Activated T-helper 1 cell treated with Interleukin-2 at 50 U/mL for 16 hours (primary cell): ENCODE results near the gene TMTC4.
"Not testable (repeated sequence)": the region's sequence is repeated elsewhere in the genome, so short reads cannot be mapped to it uniquely, and the experiment has no call there.

Source experiments
- DNase-seq: peaks from one replicate; pipeline ENCODE4 v3.0.0-alpha.2; 2020; ENCODE audit warnings: low read depth

Gene TMTC4

DNA sequence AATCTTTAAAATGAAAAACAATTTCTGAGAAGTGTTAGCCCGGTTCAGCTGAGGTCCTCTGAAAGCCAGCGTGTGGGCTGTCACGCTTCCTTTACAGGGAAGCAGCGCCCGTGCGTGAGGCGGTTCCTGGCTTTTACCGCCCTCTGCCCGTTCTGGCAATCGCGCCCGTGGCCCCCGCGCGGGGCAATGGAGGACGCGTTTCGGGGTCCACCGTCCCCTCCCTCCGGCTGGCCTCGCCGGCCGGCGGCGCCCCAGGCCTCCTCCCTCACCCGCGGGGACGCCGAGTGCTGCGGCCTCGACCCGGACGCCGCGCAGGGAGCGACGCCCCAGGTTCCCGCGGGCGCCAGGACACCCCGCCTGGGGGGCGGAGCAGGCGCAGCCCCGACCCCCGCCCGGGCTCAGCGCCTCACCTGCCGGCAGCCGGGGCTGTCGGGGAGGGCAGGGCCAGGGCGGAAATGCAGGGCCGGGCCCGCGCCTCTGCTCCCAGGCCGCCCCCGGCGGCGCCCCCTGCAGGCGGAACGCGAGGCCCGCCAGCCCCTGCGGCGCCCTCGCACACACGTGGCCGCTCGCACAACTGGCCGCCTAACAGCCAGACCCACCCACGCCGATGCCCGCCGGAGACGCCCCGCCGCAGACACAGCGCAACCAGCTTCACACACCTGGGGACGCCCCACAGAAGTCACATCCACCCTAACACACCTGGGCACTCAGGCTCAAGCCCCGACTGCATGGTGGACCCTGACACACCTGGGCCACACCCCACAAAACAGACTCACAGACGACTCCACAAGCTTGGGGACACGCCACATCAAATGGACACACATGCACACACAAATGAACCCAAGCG, 86.0 kb downstream of the TMTC4 start, which contains the start of gene GGACT:
Gene GGACT (minus strand): TSS at position 459 of the 847 bp plus-strand sequence. CDS start 56,198 bp downstream, outside the sequence.
- peak; percentile 85 for DNase-seq

DNA sequence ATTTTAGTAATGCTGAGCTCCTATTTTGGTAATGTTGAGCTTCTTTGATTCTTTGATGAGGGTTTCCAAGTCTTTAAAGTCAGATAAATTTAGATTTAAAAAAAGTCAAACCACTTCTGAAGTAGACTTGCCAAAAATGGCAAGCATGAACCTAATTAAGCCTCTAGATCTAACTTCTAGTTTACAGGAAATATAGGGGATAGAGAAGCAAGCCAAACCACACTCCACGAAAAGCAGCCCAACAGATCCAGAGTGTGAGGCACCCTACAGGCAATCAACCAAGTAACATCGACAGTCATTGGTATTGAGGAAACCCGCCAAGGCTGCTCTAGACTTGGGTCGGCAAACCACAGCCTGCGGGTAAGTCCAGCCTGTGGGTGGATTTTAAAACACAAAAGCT, 89.7 kb downstream of the TMTC4 start:
- no peak for DNase-seq

GRCh38 chr13:100581504-100581903, 93.1 kb downstream of the TMTC4 start:
- DNase-seq, result no peak

DNA sequence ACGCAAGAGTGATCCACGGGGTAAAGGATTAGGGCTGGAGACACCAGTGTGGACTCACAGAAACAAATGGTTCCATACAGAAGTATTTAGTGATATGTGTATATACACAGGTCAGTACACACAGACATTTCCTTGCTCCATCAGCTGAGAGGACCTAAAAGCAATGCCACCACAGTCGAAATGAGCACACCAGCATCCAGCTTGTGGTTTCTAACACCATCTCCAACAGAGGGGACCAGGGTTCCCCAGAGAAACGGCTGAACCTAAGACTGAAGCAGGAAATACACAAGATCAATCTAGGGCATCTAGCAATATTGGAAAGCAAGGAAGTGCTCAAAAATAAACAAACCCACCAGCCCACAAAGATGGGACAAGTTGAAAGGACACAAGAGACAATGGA, 93.6 kb downstream of the TMTC4 start:
- no peak for DNase-seq

DNA sequence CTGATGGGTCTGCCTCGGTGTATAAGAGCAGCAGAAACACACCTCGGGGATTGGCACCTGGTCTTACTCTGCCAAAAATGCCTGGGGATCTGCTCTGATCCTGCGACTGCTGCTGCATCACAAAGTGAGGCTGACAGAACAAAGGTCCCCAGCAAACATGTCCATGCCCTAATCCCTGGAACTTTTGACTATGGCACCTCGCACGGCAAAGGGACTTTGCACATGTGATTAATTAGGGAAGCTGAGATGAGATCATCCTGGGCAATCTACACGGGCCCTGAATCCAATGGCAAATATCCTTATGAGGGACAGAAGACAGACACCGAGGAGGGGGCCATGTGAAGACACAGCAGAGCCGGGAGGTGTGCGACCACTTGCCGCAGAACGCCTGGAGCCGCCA, 94.5 kb downstream of the TMTC4 start:
- DNase-seq, result no peak

GRCh38 chr13:100577239-100577638, 97.4 kb downstream of the TMTC4 start:
- DNase-seq, result not testable (repeated sequence)

DNA sequence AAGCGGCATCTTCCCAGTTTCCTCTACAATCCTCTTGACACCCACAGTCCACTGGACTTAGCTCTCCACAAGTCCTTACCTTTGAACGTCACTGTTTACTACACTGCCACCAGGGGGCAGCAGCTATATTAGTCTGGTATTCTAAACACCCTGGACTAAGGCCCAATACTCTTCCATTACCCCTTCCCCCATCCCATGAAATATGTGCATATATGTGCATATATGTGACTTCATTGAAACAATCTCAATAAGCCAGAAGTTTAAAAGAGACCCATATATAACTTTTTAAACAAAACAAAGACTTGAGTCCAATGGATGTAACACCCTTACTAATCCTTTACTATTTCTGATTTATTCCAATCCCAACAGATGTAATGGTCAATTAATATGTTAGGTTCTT, 101.5 kb downstream of the TMTC4 start:
- DNase-seq, result peak; percentile 56

DNA sequence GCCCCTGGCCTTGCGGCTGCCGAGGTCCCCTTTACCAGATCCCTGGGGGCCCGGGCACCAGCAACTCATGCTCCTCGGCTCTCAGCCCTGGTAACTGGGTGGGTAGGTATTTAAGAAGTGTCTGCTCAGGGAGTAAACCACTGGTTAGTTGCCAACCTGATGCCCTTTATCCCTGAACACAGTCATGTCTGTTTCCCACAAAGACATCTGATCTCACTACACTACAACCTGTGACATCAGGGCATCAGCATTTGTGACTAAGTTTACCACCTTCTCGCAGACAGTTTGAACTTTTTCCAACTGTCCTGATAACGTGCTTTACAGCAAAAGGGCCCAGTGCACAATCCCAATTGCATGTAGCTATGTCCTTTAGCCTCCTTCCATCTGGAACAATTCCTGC, 108.1 kb downstream of the TMTC4 start:
- no peak for DNase-seq

DNA sequence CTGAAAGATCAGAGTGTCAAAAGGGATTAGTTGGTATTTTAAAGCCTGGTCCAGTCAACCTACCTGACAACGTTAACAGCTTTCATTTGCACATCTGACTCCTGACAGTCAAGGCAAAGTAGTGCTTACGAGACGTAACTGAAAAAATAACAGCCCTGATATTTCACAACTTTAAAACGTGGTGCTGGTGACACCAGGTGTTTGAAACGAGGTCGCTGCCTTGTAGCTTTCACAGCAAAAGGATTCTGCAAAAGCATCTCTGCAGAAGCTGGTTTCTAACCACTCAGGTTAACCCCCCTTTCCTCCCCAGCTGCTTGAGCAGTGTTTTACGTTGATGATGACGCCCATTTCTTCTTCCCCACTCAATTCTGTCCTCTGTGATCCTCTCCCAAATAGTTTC, 109.3 kb downstream of the TMTC4 start:
- no peak for DNase-seq

GRCh38 chr13:100564444-100565223, 110.0 kb downstream of the TMTC4 start:
- no peak for DNase-seq

DNA sequence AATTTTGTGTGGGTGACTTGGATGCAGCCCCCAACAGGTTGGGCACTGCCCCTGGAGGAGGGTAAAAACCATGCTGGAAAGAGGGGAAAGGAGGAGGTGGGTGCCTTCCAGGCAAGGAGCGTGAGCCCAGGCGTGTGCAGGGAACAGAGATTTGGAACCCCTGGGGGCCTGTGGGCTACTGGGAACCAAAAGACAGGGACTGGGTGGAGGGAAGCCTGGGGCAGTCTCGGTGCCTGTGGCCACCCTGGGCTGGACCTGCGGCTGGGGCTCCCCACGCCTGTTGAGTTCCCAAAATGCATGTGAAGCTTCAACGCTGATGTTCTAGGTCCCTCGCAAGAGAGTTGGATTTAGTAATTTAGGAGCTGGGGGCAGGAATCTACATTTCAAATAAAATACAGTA, 110.8 kb downstream of the TMTC4 start:
- no peak for DNase-seq

- no peak for DNase-seq
These were observed 112.9 kb downstream of the TMTC4 start for GRCh38 chr13:100561599-100562204.

DNA sequence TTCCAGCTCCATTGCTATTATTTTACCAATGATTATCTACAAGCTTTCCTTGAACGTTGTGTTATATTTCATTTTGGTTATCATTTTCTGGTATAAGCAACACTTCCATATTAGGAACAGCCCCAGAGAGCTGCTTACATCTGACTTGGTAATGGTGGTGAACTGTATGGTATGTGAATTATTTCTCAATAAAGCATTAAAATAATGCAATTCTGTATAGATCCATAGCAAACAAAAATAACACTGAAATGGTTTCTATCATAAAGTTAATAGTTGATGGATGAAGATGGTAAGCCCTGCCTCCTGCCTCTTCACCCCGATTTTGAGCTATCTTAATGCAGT, 113.5 kb downstream of the TMTC4 start:
- DNase-seq, result no peak

GRCh38 chr13:100560498-100561157, 114.0 kb downstream of the TMTC4 start:
- no peak for DNase-seq

DNA sequence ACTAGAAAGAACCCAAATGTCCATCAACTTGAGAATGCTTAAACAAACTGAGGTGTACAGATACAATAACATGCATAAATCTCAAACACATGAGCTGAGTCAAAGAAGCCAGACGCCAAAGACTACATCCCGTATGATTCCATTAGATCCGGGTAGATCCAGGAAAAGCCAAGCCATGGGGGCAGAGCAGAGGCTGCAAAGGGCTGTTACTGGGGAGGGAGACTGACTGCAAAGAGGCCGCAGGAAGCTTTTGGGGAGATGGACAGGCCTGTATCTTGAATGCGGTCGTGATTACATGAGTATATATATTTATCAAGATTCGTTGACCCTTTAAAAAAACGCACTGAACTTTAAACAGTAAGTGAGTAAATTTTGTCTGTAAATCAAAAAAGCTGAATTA, 114.7 kb downstream of the TMTC4 start:
- no peak for DNase-seq
